Stimulated activated naive CD4-positive, alpha-beta T cell (primary cell): Measurements from ENCODE around the gene BCL7B.
"Not testable (repeated sequence)": the region's sequence is repeated elsewhere in the genome, so short reads cannot be mapped to it uniquely, and the experiment has no call there.

Source experiments
- DNase-seq, 6 experiments: peaks; one replicate each; lab custom pipeline; 2025; lab: John Stamatoyannopoulos, UW

The BCL7B gene

DNA sequence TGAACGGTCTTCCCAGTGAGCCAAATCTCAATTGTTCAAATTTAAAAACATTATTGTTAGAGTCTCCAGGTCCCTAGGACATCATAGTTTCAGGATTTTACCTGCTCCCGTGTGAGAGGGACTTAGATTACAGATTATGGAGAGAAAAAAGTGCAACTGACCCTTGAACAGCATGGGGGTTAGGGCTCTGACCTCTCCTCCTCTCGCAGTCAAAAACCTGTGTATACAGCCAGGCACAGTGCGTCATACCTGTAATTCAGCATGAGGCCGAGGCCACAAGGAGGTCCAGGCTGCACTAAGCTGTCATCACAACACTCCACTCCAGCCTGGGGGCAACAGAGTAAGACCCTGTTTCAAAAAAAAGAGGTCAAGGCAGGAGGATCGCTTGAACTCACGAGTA is 60.9 kb downstream of the BCL7B start:
- DNase-seq: no peak

DNA sequence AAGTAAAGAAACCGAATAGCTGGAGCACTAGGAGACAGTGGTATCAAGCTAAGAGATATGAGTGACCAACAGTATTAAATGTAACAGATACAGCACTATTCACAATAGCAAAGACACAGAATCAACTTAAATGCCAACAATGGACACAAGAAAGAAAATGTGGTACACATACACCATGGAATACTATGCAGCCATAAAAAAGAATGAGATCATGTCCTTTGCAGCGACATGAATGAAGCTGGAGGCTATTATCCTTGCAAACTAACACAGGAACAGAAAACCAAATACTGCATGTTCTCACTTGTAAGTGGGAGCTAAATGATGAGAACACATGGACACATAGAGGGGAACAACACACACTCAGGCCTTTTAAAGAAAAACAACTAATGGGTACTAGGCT is 62.0 kb downstream of the BCL7B start:
- not testable (repeated sequence) for DNase-seq

DNA sequence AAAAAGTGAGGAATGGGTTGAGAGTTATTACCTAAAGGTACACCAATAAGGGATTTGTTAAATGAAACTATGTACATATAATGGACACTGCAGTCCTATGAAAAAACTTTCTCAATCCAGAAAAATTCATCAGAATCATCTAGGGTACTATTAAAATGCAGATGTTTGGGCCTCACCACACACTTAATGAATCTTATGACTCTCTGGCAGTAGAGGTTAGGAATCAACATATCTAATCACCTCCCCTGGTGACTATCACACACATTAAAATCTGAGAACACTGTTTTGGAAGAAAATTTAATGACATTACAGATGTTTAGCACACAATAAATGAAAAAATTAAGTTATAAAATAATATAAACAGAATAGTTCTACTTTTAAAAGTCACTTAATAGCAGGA is 67.5 kb downstream of the BCL7B start:
- DNase-seq: no peak

DNA sequence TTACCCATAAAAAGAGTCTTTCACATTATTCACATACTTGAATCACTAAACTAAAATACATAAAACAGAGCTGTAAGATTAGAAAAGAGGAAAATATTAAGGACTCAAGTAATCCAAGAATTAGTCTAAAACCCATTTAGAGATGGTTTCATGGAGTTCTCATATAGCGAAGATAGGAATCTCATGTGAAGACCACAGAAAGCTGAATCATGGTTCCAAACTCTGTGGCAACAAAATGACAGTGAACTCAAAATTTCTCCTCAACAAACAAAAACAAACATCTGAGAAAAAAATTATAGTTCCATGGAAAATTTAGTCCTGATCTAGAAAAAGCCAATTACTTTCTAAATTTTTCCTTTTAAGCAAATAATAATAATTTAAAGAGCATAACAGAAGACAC is 70.0 kb downstream of the BCL7B start:
- DNase-seq: no peak
